ENCODE data around the gene TMEM39A.

The TMEM39A gene

GRCh38 chr3:119444590-119444989 lies 18.8 kb downstream of the TMEM39A start:
- DNase-seq = no peak

- DNase-seq = no peak
These were observed 20.2 kb downstream of the TMEM39A start for GRCh38 chr3:119443179-119443578.

- no peak for DNase-seq
These were observed 25.6 kb downstream of the TMEM39A start for GRCh38 chr3:119437691-119438258.

- DNase-seq = no peak
These were observed 26.4 kb downstream of the TMEM39A start for GRCh38 chr3:119436977-119437376.

- DNase-seq = no peak
These were observed 28.7 kb downstream of the TMEM39A start for GRCh38 chr3:119434703-119435102.

GRCh38 chr3:119433613-119434325 lies 29.6 kb downstream of the TMEM39A start:
- no peak for DNase-seq

- no peak for DNase-seq
These were observed 34.9 kb downstream of the TMEM39A start for GRCh38 chr3:119428538-119428937.

- DNase-seq = no peak
These were observed 35.7 kb downstream of the TMEM39A start for GRCh38 chr3:119427669-119428068.

GRCh38 chr3:119420196-119420595 lies 43.2 kb downstream of the TMEM39A start:
- DNase-seq = no peak

- DNase-seq = no peak
These were observed 44.8 kb downstream of the TMEM39A start for GRCh38 chr3:119418641-119419040.

GRCh38 chr3:119417771-119418512 lies 45.5 kb downstream of the TMEM39A start:
- no peak for DNase-seq

- DNase-seq = no peak
These were observed 46.5 kb downstream of the TMEM39A start for GRCh38 chr3:119416873-119417272.

GRCh38 chr3:119413603-119414280 lies 49.7 kb downstream of the TMEM39A start:
- DNase-seq = no peak

GRCh38 chr3:119409844-119410243 lies 53.6 kb downstream of the TMEM39A start:
- no peak for DNase-seq

GRCh38 chr3:119408243-119408950 lies 55.0 kb downstream of the TMEM39A start:
- no peak for DNase-seq

GRCh38 chr3:119405315-119405714 lies 58.1 kb downstream of the TMEM39A start:
- no peak for DNase-seq

GRCh38 chr3:119403201-119403600 lies 60.2 kb downstream of the TMEM39A start:
- no peak for DNase-seq

- DNase-seq = no peak
These were observed 60.6 kb downstream of the TMEM39A start for GRCh38 chr3:119402791-119403190.

GRCh38 chr3:119401503-119402440 lies 61.6 kb downstream of the TMEM39A start:
- DNase-seq = no peak

GRCh38 chr3:119401069-119401468 lies 62.3 kb downstream of the TMEM39A start:
- no peak for DNase-seq

- DNase-seq = no peak
These were observed 62.9 kb downstream of the TMEM39A start for GRCh38 chr3:119400466-119400865.

- no peak for DNase-seq
These were observed 66.5 kb downstream of the TMEM39A start for GRCh38 chr3:119396870-119397269.

All from activated T-cell treated with anti-CD3 and anti-CD28 coated beads for 4 hours (primary cell).